IgD-negative memory B cell (primary cell): ENCODE data around the gene TPPP2. TPM values are rescaled to one million over a fixed set of nuclear protein-coding genes. Genes with fewer than 3 reads are reported as not detected.

Source experiments
- H3K27ac Mint-ChIP-seq, 3 donors: one replicate each; pipeline ENCODE4 v1.8.0; 2020 to 2022; ENCODE audit warnings: mild to moderate bottlenecking in 3 of 3, mixed read lengths in 3 of 3, moderate library complexity in 1 of 3
- H3K27me3 Mint-ChIP-seq: one replicate; pipeline ENCODE4 v1.8.0; 2021; ENCODE audit warnings: mixed read lengths
- H3K36me3 Mint-ChIP-seq: one replicate; pipeline ENCODE4 v1.8.0; 2020; ENCODE audit warnings: mild to moderate bottlenecking, mixed read lengths
- H3K4me1 Mint-ChIP-seq, 3 donors: one replicate each; pipeline ENCODE4 v1.8.0; 2020 to 2022; ENCODE audit warnings: mixed read lengths in 3 of 3, mild to moderate bottlenecking in 1 of 3
- H3K4me3 Mint-ChIP-seq, 4 donors: one replicate each; pipeline ENCODE4 v1.8.0; 2020 to 2022; ENCODE audit warnings: mild to moderate bottlenecking in 4 of 4, mixed read lengths in 4 of 4, moderate library complexity in 3 of 4
- H3K9me3 Mint-ChIP-seq, 3 donors: one replicate each; pipeline ENCODE4 v1.8.0; 2020 to 2021; ENCODE audit warnings: mixed read lengths in 3 of 3, mild to moderate bottlenecking in 1 of 3
- polyA plus RNA-seq: library from polyadenylated mRNA; unstranded; fragments of 300-500 nt; fragmentation: Illumina TruSeq; gene quantifications from one replicate; pipeline ENCODE4 v1.2.3, GENCODE V29; 2021

Gene TPPP2
- polyA plus RNA-seq, 1 donor from 2014 or later: not detected

DNA sequence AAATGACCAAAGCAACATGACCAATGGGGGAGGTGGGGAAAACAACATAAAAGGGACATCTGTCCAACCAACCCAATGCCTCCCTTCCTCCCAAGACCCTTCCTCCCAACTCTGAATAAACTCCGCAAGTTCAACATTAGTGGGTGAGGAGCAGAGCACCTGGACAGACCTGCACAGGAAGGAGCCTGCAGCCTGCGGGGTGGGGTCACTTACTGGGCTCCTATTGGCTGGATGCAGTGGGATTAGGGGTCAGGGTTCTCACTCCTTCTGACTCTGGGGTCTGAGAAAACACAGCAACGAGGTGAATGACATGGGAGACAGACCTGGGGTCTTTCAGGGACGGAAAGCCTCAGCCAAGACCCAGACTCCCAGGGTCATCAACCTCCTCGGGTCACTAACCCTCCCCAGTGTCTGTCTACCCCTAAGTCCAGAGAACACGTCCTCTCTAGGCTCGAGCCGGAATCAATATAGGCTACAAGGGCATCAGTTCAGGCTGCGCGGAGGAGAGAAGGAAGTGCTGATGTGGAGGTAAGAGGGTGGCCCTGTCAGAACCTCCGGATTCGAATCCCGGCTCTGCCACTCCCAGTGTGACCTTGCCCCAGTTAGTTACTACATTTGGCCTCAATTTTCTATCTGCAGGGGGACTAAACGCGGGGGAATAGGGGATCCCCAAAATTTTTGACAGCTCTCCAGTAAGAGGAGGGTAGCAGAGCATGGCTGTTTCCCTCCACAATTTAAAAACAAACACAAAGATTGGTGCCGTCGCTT is 6.0 kb upstream of the TPPP2 start:
- Mint-ChIP-seq H3K4me1 (peaks cover 0 to 9% (median 8%) of the 10 kb centered on the region in 3 donors), H3K27me3 (peaks cover 22% of the 10 kb centered on the region), H3K4me3 (peak overlapping the region; percentile 83 to 91 (median 90)), H3K27ac (peak overlapping the region in 2 of 3 donors; percentile 36 to 39), H3K36me3 (peaks cover 13% of the 10 kb centered on the region), H3K9me3 (no peaks in the 10 kb centered on the region)

DNA sequence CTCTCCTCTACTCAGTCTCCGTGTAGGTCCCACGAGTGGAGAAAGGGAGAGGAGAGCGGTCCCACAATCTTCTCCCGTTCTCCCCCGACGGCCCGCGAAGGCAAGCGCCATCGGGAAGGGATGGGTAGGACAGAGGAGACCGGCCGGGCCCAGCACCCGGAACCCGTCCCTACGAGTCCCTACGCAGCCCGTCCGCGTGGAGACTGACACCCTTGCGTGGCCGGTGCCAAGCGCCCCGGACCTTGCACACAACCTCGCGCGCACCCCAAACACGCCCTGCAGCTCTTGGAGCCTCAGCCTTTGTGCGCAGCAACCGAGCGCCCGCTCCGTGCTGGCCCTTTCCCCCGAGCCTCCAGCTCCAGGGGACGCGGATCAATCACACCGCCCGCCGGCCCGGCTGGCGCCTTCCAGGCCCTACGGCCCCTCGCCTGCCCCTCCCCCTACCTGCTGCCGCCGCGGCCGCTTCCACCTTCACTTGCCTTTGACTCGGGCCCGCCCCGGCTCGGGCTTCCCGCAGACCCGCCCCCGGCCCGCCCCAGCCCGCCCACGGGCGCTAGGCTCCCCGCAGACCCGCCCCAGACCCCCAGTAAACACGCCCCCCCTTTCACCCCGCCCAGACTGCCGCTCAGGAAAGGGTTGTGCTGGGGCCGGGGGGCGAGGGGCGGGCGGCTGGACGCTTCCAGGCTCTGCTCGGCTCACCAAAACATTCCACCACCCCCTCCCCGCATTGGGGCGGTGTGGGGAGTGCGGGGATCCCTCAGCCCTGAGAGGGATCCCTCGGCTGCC is 5.2 kb upstream of the TPPP2 start, which contains the start of gene NDRG2:
Gene NDRG2, minus strand, starts transcription at position 477 of the 786 bp plus-strand sequence. CDS start 1,746 bp downstream, outside the sequence.
- H3K27me3 Mint-ChIP-seq: peaks cover 22% of the 10 kb centered on the region
- H3K9me3 Mint-ChIP-seq: no peaks in the 10 kb centered on the region

DNA sequence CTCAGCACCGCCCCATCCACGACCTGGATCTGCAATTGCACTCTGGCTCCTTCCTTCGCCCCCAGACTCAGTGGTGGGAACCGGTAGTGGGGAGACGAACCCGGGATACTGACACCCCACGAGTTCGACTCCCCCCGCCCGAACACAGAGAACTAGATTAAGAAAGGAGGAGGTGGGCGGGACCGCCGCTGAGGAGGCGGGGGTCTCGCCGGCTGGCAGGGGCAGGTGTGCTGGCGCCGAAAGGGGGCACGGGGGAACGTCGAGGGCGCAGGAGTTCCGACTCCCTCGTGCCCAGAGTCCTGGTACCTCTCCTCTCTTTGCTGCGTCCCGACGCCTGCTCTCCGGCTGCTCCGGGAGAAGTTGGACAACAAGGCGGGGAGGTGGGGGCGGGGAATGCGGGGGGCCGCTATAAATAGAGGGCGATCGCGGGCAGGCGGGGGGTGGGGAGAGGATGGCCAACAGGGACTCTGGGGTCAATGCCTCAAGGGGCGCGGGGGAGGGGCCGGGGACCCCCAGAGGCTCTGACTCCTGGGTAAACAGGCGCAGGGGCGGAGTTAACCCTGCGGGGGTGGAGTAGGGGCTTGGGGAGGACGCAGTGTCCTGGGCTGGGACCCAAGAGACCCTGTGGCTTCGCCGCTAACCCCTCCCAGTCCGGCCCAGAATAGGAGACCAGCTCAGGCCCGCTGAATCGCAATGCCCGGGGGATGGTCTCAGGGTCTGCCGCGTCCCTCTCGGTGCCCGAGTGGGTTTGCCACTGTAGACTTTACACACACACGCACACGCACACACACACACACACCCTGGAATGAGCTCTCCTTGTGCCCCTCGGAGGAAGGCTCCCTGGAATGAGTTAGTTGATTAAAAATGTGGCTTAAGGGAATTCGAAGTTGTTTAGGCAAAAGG is 4.4 kb upstream of the TPPP2 start:
- Mint-ChIP-seq H3K27me3 (peaks cover 19% of the 10 kb centered on the region), H3K27ac (no peak overlapping the region), H3K4me1 (peaks cover 0 to 9% (median 8%) of the 10 kb centered on the region in 3 donors), H3K36me3 (peaks cover 8% of the 10 kb centered on the region), H3K4me3 (peak overlapping the region; percentile 74 to 94 (median 92)), H3K9me3 (no peaks in the 10 kb centered on the region)

More for the DNA sequence above, 5.2 kb upstream of the TPPP2 start, which contains the start of gene NDRG2:
- peak within 1 kb of the TSS; percentile 89 to 94 (median 92) for H3K4me3 Mint-ChIP-seq
- H3K27ac Mint-ChIP-seq: peak within 1 kb of the TSS in 2 of 3 donors; percentile 36 to 39
- H3K36me3 Mint-ChIP-seq: peaks cover 9% of the 10 kb centered on the region
- H3K4me1 Mint-ChIP-seq: peaks cover 0 to 9% (median 8%) of the 10 kb centered on the region in 3 donors

DNA sequence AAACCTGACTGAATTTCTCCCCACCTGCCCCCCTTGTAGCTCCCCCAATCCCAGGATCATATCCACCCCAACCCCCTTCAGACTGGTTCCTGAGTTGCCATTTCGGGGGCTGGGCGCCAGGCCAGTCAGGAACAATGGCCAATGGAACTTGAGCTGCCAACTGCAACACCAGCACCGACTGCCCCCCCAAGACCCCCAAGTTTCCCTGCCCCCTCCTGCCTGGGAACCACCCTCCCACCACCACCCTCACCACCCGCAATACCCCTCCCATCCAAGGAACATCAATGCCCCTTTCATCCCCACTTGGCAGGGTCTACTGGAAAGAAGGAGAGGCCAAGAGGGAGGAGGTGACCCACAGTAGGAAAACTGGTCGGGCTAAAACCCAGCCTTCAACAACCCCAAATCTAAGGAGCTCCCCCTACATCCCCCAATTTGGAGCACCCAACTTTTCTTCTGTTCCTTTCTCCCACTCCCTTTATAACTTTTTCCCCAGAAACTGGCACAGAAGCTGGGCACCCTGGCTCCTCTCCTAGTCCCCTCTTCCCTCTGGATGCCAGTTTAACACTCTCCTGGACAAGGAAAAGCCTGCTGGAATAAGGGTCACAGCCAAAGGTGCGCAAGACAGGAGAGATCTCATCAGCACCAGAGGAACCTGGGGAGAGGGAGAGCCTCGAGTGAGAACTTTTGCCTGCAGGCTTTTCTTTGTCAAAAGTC is 3.6 kb upstream of the TPPP2 start:
- no peaks in the 10 kb centered on the region for H3K9me3 Mint-ChIP-seq
- H3K27ac Mint-ChIP-seq: peak overlapping the region in 1 of 3 donors; percentile 15
- peaks cover 0 to 9% (median 8%) of the 10 kb centered on the region in 3 donors for H3K4me1 Mint-ChIP-seq
- peaks cover 5% of the 10 kb centered on the region for H3K36me3 Mint-ChIP-seq
- H3K4me3 Mint-ChIP-seq: peak overlapping the region; percentile 69 to 91 (median 74)
- H3K27me3 Mint-ChIP-seq: peaks cover 15% of the 10 kb centered on the region

DNA sequence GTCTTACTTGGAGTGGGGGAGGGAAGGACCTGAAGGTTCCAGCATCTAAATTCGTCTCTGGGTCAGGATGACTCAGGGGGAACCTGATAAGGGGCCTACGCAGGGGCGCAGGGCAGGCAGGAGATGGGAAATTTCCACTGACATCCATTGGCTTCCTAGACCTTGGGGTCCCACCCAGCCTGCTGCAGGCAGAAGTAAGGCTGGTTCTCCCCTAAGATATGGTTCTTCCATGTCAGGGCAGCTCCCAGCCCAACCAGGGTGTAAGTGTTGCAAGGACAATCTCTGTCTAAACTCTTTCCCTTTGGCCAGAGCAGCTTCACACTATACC is 3.1 kb upstream of the TPPP2 start:
- Mint-ChIP-seq H3K4me1 (peaks cover 0 to 8% (median 8%) of the 10 kb centered on the region in 3 donors), H3K36me3 (peaks cover 3% of the 10 kb centered on the region), H3K27ac (peak overlapping the region in 1 of 3 donors; percentile 15), H3K4me3 (peak overlapping the region in 2 of 4 donors; percentile 69 to 74), H3K27me3 (peaks cover 14% of the 10 kb centered on the region), H3K9me3 (no peaks in the 10 kb centered on the region)

DNA sequence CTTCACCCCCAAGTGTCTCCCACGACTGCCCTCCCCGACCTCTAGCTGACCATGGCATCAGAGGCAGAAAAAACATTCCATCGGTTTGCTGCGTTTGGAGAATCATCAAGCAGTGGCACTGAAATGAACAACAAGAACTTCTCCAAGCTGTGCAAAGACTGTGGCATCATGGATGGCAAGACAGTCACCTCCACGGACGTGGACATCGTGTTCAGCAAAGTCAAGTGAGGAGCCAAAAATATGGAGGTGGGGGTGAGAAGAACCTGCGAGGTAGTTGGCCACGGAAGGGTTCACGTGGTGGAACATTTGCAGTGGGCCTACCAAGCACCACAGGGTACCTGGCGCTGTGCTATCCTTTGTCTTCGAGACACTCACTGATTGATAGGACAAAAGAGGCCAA is 514 bp downstream of the TPPP2 start:
- H3K4me3 Mint-ChIP-seq: no peak overlapping the region
- peaks cover 0 to 1% (median 0%) of the 10 kb centered on the region in 3 donors for H3K4me1 Mint-ChIP-seq
- no peaks in the 10 kb centered on the region for H3K36me3 Mint-ChIP-seq
- H3K9me3 Mint-ChIP-seq: no peaks in the 10 kb centered on the region
- no peak overlapping the region for H3K27ac Mint-ChIP-seq
- peaks cover 8% of the 10 kb centered on the region for H3K27me3 Mint-ChIP-seq

DNA sequence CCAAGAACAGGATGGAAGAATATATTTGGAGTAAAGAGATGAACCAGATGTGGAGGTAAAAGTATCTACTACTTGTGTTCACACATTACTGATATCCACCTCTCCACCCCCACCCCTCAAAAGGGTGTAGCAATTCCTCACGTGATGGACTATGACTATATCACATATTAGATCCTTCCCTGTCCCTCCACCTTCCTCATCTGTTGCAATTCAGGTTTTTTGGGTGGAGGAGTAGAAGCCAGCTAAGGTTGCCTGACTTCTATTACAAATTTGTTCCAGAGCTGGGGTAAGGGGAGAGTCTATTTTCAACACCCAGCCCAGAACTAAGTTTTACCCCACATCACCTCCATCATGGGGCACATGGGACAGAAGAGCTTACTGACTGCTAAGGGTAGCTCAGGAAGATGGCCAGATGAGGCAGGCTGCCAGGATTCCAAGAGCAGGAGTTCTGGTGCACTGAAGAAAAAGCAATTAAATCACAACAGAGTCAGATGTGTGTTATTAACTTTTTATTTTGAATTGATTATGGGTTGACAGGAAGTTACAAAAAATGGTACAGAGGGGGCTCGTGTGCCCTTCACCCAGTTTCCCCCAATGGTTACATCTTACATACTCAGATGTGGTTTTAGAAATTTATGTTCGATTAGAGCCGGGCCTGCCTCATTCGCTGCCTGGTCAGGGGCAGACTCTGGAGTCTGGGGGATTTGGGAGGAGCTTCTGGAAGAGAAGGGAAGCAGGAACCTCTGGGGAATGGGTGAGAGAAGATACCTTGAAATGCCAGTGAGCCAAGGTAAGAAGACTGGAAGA is 2.5 kb downstream of the TPPP2 start:
- Mint-ChIP-seq H3K27me3 (peaks cover 8% of the 10 kb centered on the region), H3K4me3 (no peak overlapping the region), H3K27ac (no peak overlapping the region), H3K4me1 (no peaks in the 10 kb centered on the region), H3K9me3 (no peaks in the 10 kb centered on the region), H3K36me3 (no peaks in the 10 kb centered on the region)

DNA sequence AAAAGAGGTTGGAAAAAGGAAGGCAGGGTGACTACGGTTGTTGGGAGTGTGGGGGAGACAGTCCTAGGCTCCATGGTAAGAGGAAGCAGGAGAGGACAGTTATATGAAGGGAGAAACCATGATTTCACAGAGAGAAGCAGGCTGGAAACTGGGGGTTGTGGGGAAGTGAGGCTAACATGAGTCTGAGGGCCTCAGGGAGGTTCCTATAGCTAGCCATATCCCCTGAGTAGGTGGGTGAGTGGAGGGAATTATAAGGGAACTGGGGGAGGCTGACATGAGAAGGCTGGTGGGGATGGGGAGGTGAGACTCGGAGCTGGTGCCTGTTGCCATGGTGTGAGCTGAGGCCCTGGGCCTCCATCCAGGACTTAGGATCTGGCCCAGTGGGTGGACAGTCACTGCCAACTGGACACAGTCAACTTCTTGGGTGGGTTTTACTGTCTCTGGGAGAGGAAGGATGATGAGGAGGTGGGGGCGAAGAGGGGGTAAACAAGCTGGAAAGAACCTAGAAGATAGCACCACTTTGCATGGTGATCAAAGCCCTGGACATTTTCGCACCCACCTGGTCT is 3.2 kb downstream of the TPPP2 start:
- Mint-ChIP-seq H3K4me1 (peaks cover 0 to 2% (median 0%) of the 10 kb centered on the region in 3 donors), H3K36me3 (no peaks in the 10 kb centered on the region), H3K27me3 (peaks cover 8% of the 10 kb centered on the region), H3K9me3 (no peaks in the 10 kb centered on the region), H3K27ac (no peak overlapping the region), H3K4me3 (no peak overlapping the region)

DNA sequence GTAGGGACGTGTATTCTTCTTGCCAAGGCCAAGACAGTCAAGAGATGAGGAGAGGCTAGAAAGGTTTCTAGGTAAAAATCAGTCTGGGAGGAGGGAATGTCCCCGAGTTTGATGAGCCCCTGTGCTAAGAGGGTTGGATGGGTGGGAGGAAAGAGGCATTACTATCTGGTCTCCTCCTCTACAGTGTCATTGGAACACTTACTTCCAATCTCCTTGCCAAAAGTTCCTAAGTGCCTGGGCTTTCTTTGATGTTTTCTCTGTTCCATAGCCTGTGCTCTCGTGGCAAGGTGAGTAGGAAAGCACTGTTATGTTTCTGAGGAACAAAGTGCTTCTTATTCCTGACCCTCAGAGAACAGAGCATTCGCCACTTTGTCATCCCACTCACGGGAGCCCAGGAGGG is 4.7 kb downstream of the TPPP2 start, which contains the start of gene RNASE13:
Gene RNASE13, minus strand, starts transcription at position 101 of the 400 bp plus-strand sequence. CDS start 519 bp downstream, outside the sequence.
- peaks cover 0 to 2% (median 0%) of the 10 kb centered on the region in 3 donors for H3K4me1 Mint-ChIP-seq
- H3K27ac Mint-ChIP-seq: no peak within 1 kb of the TSS
- no peaks in the 10 kb centered on the region for H3K36me3 Mint-ChIP-seq
- peaks cover 8% of the 10 kb centered on the region for H3K27me3 Mint-ChIP-seq
- no peaks in the 10 kb centered on the region for H3K9me3 Mint-ChIP-seq
- no peak within 1 kb of the TSS for H3K4me3 Mint-ChIP-seq

DNA sequence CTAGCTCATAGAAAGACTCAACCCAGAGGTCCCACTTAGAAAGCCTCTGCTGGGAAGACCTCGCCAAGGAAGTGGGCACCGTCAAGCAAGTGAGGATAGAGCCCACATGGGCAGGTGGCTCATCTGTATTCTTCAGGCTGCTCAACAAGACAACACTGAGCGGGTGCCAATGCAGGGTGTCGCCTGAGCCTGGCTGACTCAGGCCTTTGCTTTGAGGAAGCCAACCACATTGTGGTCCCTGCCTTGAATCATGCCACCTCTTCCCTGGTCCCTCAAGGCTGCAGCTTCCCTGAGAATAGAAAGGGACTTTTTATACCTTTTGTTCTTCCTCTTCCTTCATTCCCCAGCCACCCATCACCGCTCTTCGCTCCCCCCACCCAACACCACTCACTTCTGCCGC is 6.7 kb downstream of the TPPP2 start:
- Mint-ChIP-seq H3K4me1 (peaks cover 0 to 2% (median 0%) of the 10 kb centered on the region in 3 donors), H3K4me3 (no peak overlapping the region), H3K27ac (no peak overlapping the region), H3K36me3 (no peaks in the 10 kb centered on the region), H3K9me3 (no peaks in the 10 kb centered on the region), H3K27me3 (peaks cover 10% of the 10 kb centered on the region)

DNA sequence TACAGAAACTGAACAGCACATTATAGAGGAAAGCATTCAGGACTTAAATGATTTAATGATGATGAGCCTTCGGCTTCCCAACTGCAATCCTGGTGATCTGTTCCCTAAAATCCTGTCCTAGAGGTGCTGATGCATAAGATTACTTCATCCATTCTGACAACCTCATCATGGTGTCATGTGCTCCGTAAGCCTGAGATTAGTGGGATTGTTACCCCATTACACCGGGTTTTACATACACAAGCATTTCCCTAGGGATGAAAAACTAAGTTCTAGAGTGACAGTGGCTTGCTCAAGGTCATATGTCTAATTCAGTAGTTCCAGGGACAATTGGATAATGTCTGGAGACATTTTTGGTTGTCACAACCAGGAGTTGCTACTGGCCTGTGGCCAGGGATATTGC is 7.1 kb downstream of the TPPP2 start:
- Mint-ChIP-seq H3K27me3 (peaks cover 10% of the 10 kb centered on the region), H3K4me1 (peaks cover 0 to 2% (median 0%) of the 10 kb centered on the region in 3 donors), H3K27ac (no peak overlapping the region), H3K9me3 (no peaks in the 10 kb centered on the region), H3K36me3 (no peaks in the 10 kb centered on the region), H3K4me3 (no peak overlapping the region)

DNA sequence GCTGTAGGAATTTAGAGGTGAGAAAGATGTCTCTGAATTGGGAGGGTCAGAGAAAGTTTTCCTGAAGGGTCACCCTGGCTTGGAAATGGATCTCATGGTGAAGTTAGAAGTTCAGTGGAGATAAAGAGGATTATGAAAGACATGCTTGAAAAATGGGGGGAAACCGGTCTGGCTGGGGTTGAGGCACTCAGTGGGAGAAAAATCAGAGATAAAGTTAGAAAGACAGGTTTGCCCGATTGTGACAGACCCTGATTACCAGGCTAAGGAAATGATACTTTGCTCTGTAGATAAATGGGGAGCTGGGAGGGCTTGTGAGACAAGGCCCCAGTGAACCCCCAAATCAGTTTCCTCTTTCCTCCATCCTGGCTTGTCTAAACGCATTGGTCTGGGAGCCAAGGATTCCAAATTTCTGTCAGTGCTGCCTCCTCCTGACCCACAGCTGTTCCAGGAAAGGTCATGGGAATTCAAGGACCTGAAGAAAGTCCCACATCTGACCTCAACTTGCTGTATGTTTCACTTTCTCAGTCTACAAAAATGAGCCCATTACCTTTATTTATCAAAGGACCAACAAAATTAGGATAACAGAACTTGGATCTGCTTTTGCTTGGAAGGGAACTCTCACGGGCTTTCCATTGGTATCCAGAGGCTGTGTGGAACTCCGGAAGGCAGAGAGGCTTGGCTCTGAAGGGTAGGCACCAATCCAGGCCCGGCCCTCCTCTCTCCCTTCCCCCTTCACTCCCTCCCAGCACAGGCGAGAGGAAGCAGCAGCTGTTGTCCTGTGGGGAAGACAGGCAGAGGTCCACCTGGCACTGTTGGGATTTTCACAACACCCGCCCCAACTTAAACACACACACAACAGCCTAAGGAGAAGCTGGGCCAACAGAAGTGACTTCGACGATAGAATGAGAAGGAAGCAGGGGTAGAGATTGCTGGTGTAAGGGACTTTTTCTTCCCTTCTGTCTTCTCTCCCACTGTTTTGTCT is 8.7 kb downstream of the TPPP2 start:
- H3K9me3 Mint-ChIP-seq: no peaks in the 10 kb centered on the region
- H3K4me1 Mint-ChIP-seq: peaks cover 0 to 2% (median 0%) of the 10 kb centered on the region in 3 donors
- H3K36me3 Mint-ChIP-seq: peaks cover 3% of the 10 kb centered on the region
- H3K27ac Mint-ChIP-seq: no peak overlapping the region
- peaks cover 6% of the 10 kb centered on the region for H3K27me3 Mint-ChIP-seq
- H3K4me3 Mint-ChIP-seq: no peak overlapping the region
